NAMALWA (cell line): Measurements from ENCODE around the gene AHCYL1.

Experiments used
- DNase-seq: peaks from one replicate; pipeline ENCODE4 v3.0.0-alpha.2; 2015; ENCODE audit warnings: low spot score

The AHCYL1 gene

DNA sequence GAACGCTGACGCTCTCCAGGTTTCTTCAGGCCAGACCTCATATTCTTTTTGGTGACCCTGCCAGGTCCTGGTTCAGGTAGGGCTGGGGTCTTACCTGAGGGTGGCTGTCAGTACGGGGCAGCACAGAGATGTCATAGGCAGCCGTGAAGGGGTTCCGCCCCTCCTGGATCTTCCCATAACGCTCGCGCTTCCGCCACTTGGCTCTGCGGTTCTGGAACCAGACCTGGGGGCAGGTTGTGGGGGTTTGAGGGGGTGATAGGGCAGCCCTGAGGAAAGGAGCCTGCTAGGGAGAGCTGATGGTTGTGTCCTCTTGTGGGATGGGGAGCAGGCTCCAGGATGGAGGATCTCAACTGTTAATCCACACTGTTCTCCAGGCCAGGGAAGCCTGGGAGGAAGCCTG is 76.8 kb downstream of the AHCYL1 start:
- no peak for DNase-seq

DNA sequence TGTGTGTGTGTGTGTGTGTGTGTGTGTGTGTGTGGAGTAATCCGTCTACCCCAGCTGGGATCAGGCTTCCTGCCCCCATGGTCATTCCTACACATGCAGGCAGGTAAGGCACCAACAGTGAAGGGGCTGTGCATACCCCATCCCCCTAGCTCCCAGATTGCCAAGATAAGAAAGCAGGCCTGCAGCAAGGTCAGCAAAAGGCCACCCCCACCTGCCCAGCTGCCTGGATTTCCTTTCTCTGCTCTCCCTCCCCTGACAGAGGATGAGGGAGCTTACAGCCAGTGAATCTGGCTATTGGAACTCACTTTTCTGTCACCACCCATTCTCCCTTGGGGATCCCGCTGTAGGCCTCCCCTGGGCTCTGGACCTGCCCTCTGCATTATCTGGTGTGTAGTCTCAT is 78.0 kb downstream of the AHCYL1 start:
- DNase-seq: no peak

- no peak for DNase-seq
Observed at GRCh38 chr1:110063781-110064180, 79.2 kb downstream of the AHCYL1 start.

DNA sequence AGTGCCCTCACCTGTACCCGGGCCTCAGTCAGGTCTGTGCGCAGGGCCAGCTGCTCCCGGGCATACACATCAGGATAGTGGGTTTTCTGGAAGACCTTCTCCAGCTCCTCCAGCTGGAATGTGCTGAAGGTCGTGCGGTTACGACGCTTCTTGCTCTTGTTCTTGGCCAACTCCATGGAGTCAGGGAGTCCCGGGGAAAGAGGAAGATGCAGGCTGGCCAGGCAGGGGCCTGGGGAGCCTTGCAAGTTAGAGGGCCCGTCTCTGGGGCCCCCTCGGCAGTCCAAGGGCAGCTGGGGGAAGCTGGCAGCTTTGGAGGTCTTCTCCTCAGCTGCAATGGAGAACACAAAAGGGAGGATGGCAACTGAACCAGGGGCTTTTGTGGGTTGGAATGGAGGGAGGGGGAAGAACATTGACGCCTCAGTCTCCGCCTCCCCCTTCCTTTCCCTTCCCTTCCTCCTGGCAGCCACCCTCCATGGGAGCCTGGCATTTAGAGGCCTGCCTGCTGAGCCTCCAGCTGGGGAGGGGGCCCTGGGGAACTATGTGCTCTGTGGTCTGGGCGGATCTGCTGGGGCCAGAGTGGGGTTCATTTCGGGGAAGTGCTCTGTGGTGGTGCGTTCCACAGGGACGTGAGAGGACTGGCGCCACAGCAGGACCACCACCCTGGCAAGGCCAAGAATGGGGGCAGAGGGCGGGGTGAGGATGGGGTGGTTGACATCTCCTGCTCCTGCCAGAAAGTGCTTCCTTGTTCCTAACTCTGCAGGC is 80.2 kb downstream of the AHCYL1 start:
- no peak for DNase-seq

DNA sequence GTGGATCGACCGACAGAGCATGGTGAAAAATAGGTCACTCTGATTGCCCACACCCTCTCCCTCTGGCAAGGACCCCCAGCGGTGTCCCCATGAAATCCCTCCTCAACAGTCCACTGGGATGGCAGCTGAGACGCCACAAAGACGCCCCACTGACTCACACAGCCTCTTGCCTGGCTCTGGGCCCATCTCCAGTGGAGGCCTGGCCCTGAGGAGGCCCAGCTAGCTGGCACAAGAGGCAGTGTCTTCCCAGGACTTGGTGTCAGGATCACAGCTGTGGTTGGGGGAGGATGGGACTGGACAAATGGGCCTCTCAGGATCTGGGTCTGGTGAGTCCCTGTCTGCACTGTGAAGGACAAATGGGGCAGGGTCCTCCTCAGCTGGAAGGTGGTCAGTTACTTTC is 81.3 kb downstream of the AHCYL1 start:
- no peak for DNase-seq

DNA sequence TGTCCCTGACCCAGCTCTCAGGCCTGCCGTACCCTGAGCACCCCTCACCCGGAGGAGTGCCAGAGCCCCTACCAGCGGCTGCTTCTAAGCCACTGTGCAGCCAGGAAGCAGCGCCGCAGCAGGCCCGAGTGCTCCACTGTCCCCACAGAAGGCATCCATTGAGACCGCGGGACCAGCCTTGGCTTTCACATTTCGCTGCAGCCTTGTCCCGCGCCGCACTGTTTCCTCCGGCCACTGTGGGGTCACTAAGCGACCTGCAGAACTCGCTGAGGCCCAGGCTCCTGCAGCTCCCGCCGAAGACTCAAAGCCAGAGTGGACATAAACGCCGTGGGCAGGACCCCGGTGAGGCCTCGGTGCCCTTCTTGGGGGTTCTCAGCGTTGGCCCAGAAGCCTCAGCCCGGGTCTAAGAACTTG is 82.9 kb downstream of the AHCYL1 start:
- DNase-seq: no peak

- no peak for DNase-seq
Observed at GRCh38 chr1:110067893-110068645, 83.5 kb downstream of the AHCYL1 start.

DNA sequence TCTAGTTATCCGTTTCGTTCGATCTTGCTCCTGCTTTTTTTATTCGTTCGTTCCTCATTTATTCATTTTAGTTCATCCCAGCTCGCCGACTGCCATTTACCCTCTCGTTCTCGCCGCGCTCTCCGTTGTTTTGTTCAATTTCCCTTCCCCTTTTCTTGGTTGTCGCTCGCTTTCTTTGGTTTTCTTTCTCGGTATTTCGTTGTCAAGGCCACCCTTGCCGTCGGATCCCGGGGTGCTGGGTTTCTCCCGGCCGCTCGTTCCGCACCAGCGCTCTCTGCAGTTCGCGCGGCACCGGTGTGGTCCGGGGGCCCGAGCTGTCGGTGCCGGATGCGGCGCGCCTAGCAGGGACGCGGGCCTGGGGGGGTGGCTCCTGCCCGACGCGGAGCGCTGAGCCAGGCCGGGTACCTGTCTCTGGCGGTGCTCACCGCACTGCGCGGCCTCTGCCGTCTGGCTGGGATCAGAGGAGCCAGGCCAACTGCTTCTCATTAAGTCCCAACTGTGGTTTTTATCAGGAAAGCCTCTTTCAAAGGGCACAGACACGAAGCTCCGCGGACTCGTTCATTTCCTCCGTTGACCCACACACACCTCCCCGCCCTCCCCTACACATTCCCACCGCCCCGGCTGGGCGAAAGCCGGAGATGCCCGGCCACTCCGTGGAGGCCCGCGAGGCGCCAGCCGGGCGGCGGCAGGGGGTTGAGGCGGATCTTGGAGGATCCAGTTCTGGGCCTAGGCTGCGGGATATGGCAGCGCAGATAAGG is 84.3 kb downstream of the AHCYL1 start:
- no peak for DNase-seq

DNA sequence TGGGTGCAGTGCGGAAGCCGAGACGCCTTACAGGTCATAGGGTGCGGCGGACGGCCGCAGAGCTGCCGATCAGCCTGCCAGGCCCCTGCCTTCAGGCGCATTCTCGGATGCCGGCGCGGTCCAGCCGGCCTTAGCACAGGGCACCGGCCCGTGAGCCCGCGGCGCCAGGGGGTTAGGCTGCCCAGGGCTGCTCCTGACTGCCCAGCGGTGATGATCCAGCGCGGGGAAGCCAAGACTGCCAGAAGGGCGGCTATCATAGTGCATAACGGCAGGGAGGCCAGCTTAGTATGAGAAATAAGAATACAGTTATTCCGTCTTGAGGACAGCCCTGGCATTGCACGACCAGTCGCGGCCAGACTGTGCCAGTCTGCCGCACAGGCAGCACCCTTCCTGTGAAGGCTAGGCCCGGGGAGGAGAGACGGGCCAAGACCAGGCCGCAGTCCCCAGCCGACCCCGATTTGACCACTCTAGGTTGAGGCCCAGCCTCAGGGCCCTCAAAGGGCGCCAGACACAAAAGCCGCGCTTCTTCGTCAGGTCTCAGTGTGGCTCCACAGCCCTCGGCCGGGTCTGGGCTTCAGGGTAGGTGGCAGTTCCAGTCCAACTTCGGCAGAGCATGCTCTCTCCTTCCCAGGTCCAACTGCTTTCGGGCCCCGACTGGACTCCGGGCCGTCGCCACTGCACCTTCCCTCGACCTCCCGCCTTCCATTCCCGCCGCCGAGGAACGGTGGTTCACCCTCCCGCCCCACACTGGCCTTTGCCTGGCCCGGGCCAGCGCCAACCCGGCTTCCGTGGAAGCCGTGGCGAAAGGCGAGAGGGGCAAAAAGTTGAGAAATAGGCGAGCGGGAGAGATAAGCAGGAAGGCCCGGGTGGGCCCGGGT is 85.1 kb downstream of the AHCYL1 start:
- DNase-seq: no peak

DNA sequence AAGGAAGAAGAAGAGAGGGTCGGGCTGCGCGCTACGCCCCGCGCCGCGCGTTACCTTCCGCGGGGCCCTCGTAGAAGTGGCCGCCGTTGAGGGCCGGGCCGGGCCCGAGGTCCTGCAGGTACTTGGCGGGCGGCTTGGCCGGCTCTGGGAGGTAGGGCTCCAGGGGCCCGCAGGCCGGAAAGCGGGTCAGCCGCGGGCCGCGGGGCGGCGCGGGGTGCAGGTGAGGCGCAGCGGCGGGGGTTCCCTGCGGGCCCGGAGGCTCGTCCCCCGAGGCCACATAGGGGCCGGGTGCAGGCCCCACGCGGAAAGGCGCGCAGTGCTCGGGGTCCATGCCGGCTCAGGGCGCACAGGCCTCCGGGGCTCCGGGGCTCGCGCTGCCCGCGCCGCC is 85.7 kb downstream of the AHCYL1 start:
- no peak for DNase-seq

DNA sequence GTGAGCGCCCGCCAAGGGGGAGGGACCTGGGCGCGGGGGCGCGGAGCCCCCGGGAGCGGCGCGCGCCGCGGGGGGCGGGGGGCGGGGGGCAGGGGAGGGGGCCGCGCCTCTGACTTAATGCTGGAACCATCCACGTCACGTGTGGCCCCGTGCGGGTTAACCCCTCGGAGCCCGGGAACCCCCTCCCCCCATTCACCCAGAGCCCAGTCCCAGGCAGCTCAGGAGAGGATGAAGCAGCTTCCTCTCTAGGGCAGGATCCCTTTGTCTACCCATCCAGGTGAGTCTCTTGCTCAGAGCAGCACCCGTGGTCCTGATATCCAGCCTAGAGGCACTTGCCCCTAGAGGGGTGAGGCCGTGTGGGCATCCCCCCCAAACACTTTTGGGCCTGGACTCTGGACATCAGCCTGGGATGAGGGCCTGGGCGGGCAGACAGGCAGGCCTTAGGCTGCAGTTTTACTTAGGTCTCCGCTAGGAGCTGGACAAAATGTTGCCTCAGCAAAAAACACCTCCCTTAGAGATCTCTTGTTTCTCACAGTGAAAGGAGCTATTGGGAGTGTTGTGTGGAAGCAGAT is 86.2 kb downstream of the AHCYL1 start, which contains the start of gene ALX3:
Gene ALX3 (minus strand): TSS at position 2 of the 572 bp plus-strand sequence. CDS start 60 bp downstream, outside the sequence.
- DNase-seq: no peak
